HG02970 (cell line): ENCODE results near the gene RASGRF1.
"Not testable (repeated sequence)": the region's sequence is repeated elsewhere in the genome, so short reads cannot be mapped to it uniquely, and the experiment has no call there.

Experiments used
- ATAC-seq: cut with Tn5 transposase; IDR thresholded peaks from one replicate; pipeline ENCODE4 v1.9.1; 2021; ENCODE audit warnings: mild to moderate bottlenecking, moderate library complexity, moderate number of reproducible peaks; ENCODE audit not compliant: unreplicated experiment, low FRiP score

The RASGRF1 gene

GRCh38 chr15:79042213-79042928, 48.2 kb downstream of the RASGRF1 start:
- ATAC-seq, result no peak

- no peak for ATAC-seq
Measured at GRCh38 chr15:79041601-79042168, 48.9 kb downstream of the RASGRF1 start.

- no peak for ATAC-seq
Measured at GRCh38 chr15:79037848-79038247, 52.7 kb downstream of the RASGRF1 start.

- no peak for ATAC-seq
Measured at GRCh38 chr15:79036323-79036722, 54.3 kb downstream of the RASGRF1 start.

- no peak for ATAC-seq
Measured at GRCh38 chr15:79035814-79036213, 54.8 kb downstream of the RASGRF1 start.

GRCh38 chr15:79035111-79035601, 55.4 kb downstream of the RASGRF1 start:
- ATAC-seq, result no peak

GRCh38 chr15:79034284-79034683, 56.3 kb downstream of the RASGRF1 start:
- no peak for ATAC-seq

- no peak for ATAC-seq
Measured at GRCh38 chr15:79032656-79033055, 57.9 kb downstream of the RASGRF1 start.

GRCh38 chr15:79031821-79032220, 58.8 kb downstream of the RASGRF1 start:
- ATAC-seq, result no peak

- no peak for ATAC-seq
Measured at GRCh38 chr15:79031201-79031600, 59.4 kb downstream of the RASGRF1 start.

- ATAC-seq, result no peak
Measured at GRCh38 chr15:79030470-79030869, 60.1 kb downstream of the RASGRF1 start.

- ATAC-seq, result no peak
Measured at GRCh38 chr15:79028411-79028964, 62.1 kb downstream of the RASGRF1 start.

- no peak for ATAC-seq
Measured at GRCh38 chr15:79027532-79028410, 62.8 kb downstream of the RASGRF1 start.

GRCh38 chr15:79025802-79026201, 64.8 kb downstream of the RASGRF1 start:
- ATAC-seq, result no peak

- ATAC-seq, result no peak
Measured at GRCh38 chr15:79025201-79025600, 65.4 kb downstream of the RASGRF1 start.

- ATAC-seq, result not testable (repeated sequence)
Measured at GRCh38 chr15:79024493-79024892, 66.1 kb downstream of the RASGRF1 start.

- ATAC-seq, result no peak
Measured at GRCh38 chr15:79023918-79024317, 66.7 kb downstream of the RASGRF1 start.

- no peak for ATAC-seq
Measured at GRCh38 chr15:79023546-79023890, 67.1 kb downstream of the RASGRF1 start.

- no peak for ATAC-seq
Measured at GRCh38 chr15:79018960-79019359, 71.6 kb downstream of the RASGRF1 start.

GRCh38 chr15:79017953-79018352, 72.6 kb downstream of the RASGRF1 start:
- ATAC-seq, result no peak
